SH-SY5Y (cell line): ENCODE measurements around the gene NABP1.

ENCODE experiments used
- GATA2 ChIP-seq: IDR thresholded peaks from 2 replicates; pipeline ENCODE4 v1.6.1; 2011; ENCODE audit warnings: mild to moderate bottlenecking, low read depth, low read length
- GATA3 ChIP-seq: IDR thresholded peaks from 2 replicates; pipeline ENCODE4 v1.6.1; 2011; ENCODE audit warnings: low read depth, mild to moderate bottlenecking, low read length, moderate library complexity

DNA sequence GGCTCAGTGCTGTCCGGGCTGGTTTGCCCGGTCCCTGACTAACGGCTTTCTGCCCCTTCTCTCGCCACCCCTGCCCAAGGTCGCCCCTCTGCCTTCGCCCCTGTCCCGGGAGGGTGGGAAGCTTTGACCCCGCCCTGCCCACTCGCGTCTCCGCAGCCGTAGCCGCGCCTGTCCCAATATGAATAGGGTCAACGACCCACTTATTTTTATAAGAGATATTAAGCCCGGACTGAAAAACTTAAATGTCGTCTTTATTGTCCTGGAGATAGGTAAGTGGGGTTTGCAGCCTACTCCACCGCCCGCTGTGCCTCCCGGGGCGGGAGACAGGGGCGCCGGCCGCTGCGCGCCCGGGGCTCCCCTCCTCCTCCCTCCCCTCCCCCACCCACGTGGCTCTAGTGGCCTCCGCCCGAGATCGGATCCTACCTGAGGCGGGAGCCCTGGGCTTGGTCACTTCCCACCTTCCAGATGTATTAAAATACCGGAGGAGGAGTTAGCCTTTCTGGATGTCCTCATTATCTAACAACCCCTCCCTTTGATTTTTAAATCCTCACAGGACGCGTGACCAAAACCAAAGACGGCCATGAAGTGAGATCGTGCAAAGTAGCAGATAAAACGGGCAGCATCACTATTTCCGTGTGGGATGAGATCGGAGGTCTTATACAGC lies 633 bp downstream of the NABP1 start:
- TF ChIP-seq GATA3 (no peak), GATA2 (no peak)
